ENCODE measurements around the gene CCDC87.
"Not testable (repeated sequence)": the region's sequence is repeated elsewhere in the genome, so short reads cannot be mapped to it uniquely, and the experiment has no call there.

The CCDC87 gene, protein sequence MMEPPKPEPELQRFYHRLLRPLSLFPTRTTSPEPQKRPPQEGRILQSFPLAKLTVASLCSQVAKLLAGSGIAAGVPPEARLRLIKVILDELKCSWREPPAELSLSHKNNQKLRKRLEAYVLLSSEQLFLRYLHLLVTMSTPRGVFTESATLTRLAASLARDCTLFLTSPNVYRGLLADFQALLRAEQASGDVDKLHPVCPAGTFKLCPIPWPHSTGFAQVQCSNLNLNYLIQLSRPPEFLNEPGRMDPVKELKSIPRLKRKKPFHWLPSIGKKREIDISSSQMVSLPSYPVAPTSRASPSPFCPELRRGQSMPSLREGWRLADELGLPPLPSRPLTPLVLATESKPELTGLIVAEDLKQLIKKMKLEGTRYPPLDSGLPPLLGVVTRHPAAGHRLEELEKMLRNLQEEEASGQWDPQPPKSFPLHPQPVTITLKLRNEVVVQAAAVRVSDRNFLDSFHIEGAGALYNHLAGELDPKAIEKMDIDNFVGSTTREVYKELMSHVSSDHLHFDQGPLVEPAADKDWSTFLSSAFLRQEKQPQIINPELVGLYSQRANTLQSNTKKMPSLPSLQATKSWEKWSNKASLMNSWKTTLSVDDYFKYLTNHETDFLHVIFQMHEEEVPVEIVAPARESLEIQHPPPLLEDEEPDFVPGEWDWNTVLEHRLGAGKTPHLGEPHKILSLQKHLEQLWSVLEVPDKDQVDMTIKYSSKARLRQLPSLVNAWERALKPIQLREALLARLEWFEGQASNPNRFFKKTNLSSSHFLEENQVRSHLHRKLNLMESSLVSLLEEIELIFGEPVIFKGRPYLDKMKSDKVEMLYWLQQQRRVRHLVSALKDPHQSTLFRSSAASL

DNA sequence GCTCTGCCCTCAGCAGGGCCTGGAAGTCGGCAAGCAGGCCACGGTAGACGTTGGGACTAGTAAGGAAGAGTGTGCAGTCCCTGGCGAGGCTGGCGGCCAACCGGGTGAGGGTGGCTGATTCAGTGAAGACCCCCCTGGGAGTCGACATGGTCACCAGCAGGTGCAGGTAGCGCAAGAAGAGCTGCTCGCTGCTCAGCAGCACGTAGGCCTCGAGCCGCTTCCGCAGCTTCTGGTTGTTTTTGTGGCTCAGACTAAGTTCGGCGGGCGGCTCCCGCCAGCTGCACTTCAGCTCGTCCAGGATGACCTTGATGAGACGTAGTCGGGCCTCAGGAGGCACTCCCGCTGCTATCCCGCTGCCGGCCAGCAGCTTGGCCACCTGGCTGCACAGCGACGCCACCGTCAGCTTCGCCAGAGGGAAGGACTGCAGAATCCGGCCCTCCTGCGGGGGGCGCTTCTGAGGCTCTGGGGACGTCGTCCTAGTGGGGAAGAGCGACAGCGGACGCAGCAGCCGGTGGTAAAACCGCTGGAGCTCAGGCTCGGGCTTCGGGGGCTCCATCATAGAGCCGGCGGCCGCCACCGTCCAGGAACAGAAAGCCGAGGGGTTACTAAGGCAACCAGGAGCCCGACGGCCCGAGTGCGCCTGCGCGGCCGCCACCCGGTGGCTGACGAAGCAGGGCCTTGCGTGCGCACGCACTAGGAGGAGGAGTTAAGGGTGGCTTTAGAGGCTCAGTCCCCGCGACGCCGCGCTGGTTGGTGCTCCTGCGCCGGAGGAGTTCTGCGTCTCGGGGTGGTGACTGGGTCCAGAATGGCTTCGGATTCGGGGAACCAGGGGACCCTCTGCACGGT lies at the start of gene CCDC87, which contains the start of gene CCS:
CCDC87 (minus strand) TSS at position 607 of the 846 bp plus-strand sequence; CDS start at position 559, 48 bp downstream.
CCS (plus strand) TSS at position 729 of the 846 bp plus-strand sequence; CDS start at position 806, 77 bp downstream.
- H3K9ac ChIP-seq (ENCODE audit: low read length in 2 of 2), result peak within 1 kb of the TSS; percentile 74 to 92
- no peaks in the 10 kb centered on the region for H3K9me3 ChIP-seq (ENCODE audit: control insufficient read depth in 2 of 2, low read length in 2 of 2)
- H3K36me3 ChIP-seq (ENCODE audit: control insufficient read depth in 2 of 2, insufficient read depth in 2 of 2, low read length in 2 of 2), result no peaks in the 10 kb centered on the region
- peak within 1 kb of the TSS; percentile 83 to 94 for H3K4me3 ChIP-seq (ENCODE audit: low read length in 2 of 2)
- peaks cover 32% of the 10 kb centered on the region for H3K4me1 ChIP-seq (ENCODE audit: control insufficient read depth, insufficient read depth, low read length)
- no peaks in the 10 kb centered on the region for H3K27me3 ChIP-seq (ENCODE audit: control insufficient read depth in 1 of 2, insufficient read depth in 2 of 2, low read length in 2 of 2)
- peak within 1 kb of the TSS; percentile 76 for H3K27ac ChIP-seq (ENCODE audit: low read length)

DNA sequence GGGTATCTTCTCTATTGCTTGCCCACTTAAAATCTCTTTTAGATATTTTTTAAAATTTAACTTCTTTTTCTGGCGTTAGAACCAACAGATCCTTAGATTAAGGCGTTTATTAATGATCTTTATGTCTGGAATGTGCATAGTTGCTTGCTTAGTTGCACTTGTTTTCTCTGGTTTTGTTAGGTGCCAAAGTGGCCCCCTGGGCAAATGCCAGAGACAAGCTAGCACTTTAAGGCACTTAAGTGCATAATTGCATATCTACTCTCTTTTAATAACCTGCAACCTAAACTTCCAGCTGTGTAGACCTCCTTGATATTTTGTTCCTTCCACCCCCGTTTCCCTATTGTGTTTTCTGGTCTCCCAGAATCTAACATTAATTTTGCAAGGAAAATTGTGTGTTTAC lies 49.0 kb upstream of the CCDC87 start:
- Histone ChIP-seq H3K9ac (ENCODE audit: low read length in 2 of 2) (peak overlapping the region in 1 of 2 donors; percentile 25), H3K9me3 (ENCODE audit: control insufficient read depth in 2 of 2, low read length in 2 of 2) (no peaks in the 10 kb centered on the region), H3K4me3 (ENCODE audit: low read length in 2 of 2) (peak overlapping the region; percentile 13 to 57), H3K36me3 (ENCODE audit: control insufficient read depth in 2 of 2, insufficient read depth in 2 of 2, low read length in 2 of 2) (peaks cover 45 to 46% of the 10 kb centered on the region in 2 donors), H3K27me3 (ENCODE audit: control insufficient read depth in 1 of 2, insufficient read depth in 2 of 2, low read length in 2 of 2) (no peaks in the 10 kb centered on the region), H3K27ac (ENCODE audit: low read length) (no peak overlapping the region), H3K4me1 (ENCODE audit: control insufficient read depth, insufficient read depth, low read length) (peaks cover 82% of the 10 kb centered on the region)

DNA sequence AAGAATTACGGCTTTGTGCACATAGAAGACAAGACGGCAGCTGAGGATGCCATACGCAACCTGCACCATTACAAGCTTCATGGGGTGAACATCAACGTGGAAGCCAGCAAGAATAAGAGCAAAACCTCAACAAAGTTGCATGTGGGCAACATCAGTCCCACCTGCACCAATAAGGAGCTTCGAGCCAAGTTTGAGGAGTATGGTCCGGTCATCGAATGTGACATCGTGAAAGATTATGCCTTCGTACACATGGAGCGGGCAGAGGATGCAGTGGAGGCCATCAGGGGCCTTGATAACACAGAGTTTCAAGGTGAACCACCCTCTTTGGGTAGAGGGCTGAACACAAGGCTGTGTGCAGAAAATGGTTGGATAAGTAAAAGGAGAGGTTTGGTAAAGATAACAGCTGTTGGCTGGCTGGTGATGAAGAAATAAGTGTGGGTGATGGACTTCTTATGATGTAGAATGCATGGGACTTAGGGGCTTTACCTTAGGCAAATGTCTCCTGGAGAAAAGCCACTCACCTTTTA lies 47.0 kb upstream of the CCDC87 start:
- not testable (repeated sequence) for H3K27ac ChIP-seq (ENCODE audit: low read length); H3K9me3 ChIP-seq (ENCODE audit: control insufficient read depth in 2 of 2, low read length in 2 of 2); H3K9ac ChIP-seq (ENCODE audit: low read length in 2 of 2); H3K27me3 ChIP-seq (ENCODE audit: control insufficient read depth in 1 of 2, insufficient read depth in 2 of 2, low read length in 2 of 2)
- peaks cover 29 to 30% of the 10 kb centered on the region in 2 donors for H3K36me3 ChIP-seq (ENCODE audit: control insufficient read depth in 2 of 2, insufficient read depth in 2 of 2, low read length in 2 of 2)
- peaks cover 67% of the 10 kb centered on the region for H3K4me1 ChIP-seq (ENCODE audit: control insufficient read depth, insufficient read depth, low read length)
- H3K4me3 ChIP-seq (ENCODE audit: low read length in 2 of 2), result peak overlapping the region; percentile 78 to 96

DNA sequence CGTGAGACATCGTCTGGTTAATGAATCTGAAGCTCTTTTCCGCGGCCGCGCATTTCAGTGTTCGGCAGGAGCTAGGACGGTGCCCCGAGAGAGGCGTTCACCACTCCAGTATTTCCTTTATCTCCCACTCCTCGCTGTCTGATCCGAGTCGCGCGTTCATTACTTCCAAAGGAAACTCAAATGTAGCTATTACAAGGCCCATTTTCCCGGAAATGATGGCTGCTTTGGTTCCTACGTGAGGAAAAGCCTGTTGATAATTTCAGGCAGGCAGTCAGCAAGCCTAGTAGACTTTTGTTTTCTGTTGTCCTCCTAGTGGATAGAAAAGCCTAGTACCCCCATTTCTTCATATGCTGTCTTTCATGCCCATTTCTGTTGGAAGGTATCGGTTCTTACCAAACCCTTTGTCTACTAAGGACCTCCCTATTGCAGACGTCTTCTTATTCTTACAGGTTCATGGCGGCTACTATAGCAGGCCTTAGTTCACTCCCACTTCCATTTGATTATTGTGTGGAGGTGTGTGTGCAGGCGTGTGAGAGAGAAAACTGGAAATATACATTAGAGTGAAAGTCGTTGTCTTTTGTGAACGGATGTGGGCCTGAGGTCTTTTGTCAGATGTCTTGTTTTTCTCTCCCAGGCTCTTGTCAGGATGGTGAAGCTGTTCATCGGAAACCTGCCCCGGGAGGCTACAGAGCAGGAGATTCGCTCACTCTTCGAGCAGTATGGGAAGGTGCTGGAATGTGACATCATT lies 46.4 kb upstream of the CCDC87 start:
- Histone ChIP-seq H3K9ac (ENCODE audit: low read length in 2 of 2) (peak overlapping the region; percentile 96 to 98), H3K4me3 (ENCODE audit: low read length in 2 of 2) (peak overlapping the region; percentile 78 to 96), H3K27me3 (ENCODE audit: control insufficient read depth in 1 of 2, insufficient read depth in 2 of 2, low read length in 2 of 2) (no peaks in the 10 kb centered on the region), H3K4me1 (ENCODE audit: control insufficient read depth, insufficient read depth, low read length) (peaks cover 60% of the 10 kb centered on the region), H3K9me3 (ENCODE audit: control insufficient read depth in 2 of 2, low read length in 2 of 2) (no peaks in the 10 kb centered on the region), H3K36me3 (ENCODE audit: control insufficient read depth in 2 of 2, insufficient read depth in 2 of 2, low read length in 2 of 2) (peaks cover 24 to 25% of the 10 kb centered on the region in 2 donors), H3K27ac (ENCODE audit: low read length) (peak overlapping the region; percentile 91)

DNA sequence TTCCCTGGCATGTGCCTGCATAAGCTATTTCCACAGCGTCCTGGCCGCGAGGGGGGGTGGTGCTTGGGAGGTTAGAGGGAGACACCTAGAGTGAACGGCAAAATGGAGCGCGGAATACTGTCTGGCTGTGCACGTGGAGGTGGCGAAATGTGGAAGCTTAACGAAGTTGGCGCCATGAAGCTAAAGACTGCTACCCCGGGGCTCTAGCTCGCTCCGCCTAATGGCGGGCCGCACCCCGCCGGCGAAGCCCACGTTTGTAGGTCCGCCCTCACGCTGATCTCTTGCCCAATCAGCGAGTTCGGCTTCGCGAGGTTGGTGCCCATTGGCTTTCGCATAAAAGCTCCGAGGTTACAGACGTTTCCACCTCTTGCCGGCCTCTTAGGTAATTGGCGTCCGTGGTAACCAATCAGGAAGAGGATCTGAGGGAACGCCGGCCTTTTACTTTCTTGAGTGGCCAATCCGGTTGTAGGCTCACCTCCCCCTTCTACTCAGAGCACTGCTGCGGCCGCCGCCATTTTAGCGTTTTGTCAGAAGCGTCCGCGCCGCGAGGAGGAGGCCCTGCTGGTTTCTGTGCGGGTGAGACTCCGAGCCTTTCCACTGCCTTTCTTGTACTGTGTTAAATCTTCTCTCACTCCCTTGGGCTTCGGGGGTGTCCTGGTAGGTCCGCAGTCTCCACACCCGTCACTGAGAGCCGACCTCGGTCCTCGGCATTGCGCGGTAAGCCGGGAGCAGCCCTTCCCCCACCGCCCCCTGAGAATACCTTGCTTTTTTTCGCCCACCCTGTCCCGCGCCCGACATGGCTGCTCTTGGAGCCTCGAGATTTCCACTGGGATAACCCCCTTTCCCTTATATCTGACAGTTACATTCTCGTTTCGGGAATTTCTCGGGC lies 45.6 kb upstream of the CCDC87 start, which contains the start of gene RBM4:
RBM4 (plus strand) TSS at position 527 of the 889 bp plus-strand sequence. CDS start 1,009 bp downstream, outside the sequence.
- Histone ChIP-seq H3K9me3 (ENCODE audit: control insufficient read depth in 2 of 2, low read length in 2 of 2) (no peaks in the 10 kb centered on the region), H3K27ac (ENCODE audit: low read length) (peak within 1 kb of the TSS; percentile 91), H3K9ac (ENCODE audit: low read length in 2 of 2) (peak within 1 kb of the TSS; percentile 96 to 98), H3K4me1 (ENCODE audit: control insufficient read depth, insufficient read depth, low read length) (peaks cover 53% of the 10 kb centered on the region), H3K4me3 (ENCODE audit: low read length in 2 of 2) (peak within 1 kb of the TSS; percentile 78 to 96), H3K27me3 (ENCODE audit: control insufficient read depth in 1 of 2, insufficient read depth in 2 of 2, low read length in 2 of 2) (no peaks in the 10 kb centered on the region), H3K36me3 (ENCODE audit: control insufficient read depth in 2 of 2, insufficient read depth in 2 of 2, low read length in 2 of 2) (peaks cover 15 to 17% of the 10 kb centered on the region in 2 donors)

DNA sequence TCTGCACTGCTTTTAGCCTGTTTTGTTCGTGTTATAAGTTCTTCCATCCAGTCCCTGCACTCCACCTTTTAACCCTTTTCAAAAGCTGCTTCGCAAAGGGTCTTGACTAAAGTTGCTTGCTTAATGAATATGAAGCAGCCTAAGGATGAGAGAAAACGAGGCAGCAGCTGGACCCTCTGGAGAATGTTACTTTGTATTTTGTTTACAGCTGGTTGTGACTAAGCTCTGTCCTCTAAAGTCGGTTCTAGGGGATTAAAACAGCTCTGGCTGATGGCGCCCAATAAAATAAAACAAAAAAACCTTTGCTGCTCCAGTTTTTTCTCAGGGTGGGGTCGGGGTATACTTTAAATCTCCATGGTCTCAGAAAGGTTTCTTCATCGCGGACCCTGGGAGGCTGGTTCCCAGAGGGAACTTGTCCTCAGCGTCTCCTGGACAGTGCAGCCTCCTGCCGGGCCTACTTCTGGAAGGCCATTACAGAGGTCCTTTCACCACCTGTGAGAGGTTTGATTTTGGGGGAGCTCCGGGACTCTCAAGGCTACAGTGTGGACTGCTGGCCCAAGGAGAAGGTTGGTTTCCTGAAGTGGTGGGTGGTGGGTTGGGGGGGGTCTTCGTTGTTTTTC lies 44.8 kb upstream of the CCDC87 start:
- peak overlapping the region; percentile 91 for H3K27ac ChIP-seq (ENCODE audit: low read length)
- H3K4me3 ChIP-seq (ENCODE audit: low read length in 2 of 2), result peak overlapping the region; percentile 68 to 96
- H3K27me3 ChIP-seq (ENCODE audit: control insufficient read depth in 1 of 2, insufficient read depth in 2 of 2, low read length in 2 of 2), result no peaks in the 10 kb centered on the region
- peaks cover 8 to 12% of the 10 kb centered on the region in 2 donors for H3K36me3 ChIP-seq (ENCODE audit: control insufficient read depth in 2 of 2, insufficient read depth in 2 of 2, low read length in 2 of 2)
- H3K4me1 ChIP-seq (ENCODE audit: control insufficient read depth, insufficient read depth, low read length), result peaks cover 49% of the 10 kb centered on the region
- H3K9ac ChIP-seq (ENCODE audit: low read length in 2 of 2), result peak overlapping the region; percentile 64 to 69
- no peaks in the 10 kb centered on the region for H3K9me3 ChIP-seq (ENCODE audit: control insufficient read depth in 2 of 2, low read length in 2 of 2)

DNA sequence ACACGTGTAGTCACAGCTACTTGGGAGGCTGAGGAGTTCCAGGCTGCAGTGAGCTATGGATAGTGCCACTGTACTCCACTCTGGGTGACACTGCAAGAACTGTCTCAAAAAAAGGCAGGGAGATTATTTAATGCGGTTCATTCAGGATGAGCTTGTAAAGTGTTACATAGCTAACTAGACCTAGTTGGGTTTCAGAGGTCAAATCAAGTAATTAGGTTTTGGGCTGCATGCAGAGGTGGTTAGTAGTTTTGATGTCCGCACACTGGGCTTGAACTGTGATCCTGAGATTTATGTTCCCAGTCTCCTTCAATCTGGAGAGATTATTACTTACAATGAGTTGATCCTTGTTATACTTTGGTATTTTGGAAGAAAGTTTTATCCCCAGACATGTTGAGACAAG lies 43.5 kb upstream of the CCDC87 start:
- Histone ChIP-seq H3K36me3 (ENCODE audit: control insufficient read depth in 2 of 2, insufficient read depth in 2 of 2, low read length in 2 of 2) (peaks cover 6 to 9% of the 10 kb centered on the region in 2 donors), H3K27me3 (ENCODE audit: control insufficient read depth in 1 of 2, insufficient read depth in 2 of 2, low read length in 2 of 2) (no peaks in the 10 kb centered on the region), H3K4me3 (ENCODE audit: low read length in 2 of 2) (no peak overlapping the region), H3K27ac (ENCODE audit: low read length) (no peak overlapping the region), H3K9me3 (ENCODE audit: control insufficient read depth in 2 of 2, low read length in 2 of 2) (no peaks in the 10 kb centered on the region), H3K4me1 (ENCODE audit: control insufficient read depth, insufficient read depth, low read length) (peaks cover 41% of the 10 kb centered on the region), H3K9ac (ENCODE audit: low read length in 2 of 2) (no peak overlapping the region)

DNA sequence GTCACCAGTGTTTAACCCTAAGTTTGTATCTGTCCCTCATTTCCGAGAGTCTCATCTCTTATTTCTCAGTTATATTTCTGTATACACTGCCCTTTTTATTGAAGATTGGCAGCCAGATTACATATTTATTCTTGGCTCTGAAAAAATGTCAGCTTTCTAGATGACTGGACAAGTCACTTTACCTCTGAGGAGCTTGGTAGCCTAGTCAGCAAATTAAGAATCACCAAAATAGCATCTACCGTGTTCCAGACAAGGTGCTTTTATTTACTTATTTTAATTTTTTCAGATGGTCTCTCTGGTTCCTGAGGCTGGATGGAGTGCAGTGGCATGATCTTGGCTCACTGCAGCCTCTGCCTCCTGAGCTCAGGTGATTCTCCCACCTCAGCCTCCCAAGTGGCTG lies 40.1 kb upstream of the CCDC87 start:
- Histone ChIP-seq H3K27ac (ENCODE audit: low read length) (no peak overlapping the region), H3K4me1 (ENCODE audit: control insufficient read depth, insufficient read depth, low read length) (peaks cover 19% of the 10 kb centered on the region), H3K4me3 (ENCODE audit: low read length in 2 of 2) (no peak overlapping the region), H3K27me3 (ENCODE audit: control insufficient read depth in 1 of 2, insufficient read depth in 2 of 2, low read length in 2 of 2) (no peaks in the 10 kb centered on the region), H3K9me3 (ENCODE audit: control insufficient read depth in 2 of 2, low read length in 2 of 2) (no peaks in the 10 kb centered on the region), H3K36me3 (ENCODE audit: control insufficient read depth in 2 of 2, insufficient read depth in 2 of 2, low read length in 2 of 2) (peaks cover 18 to 21% of the 10 kb centered on the region in 2 donors), H3K9ac (ENCODE audit: low read length in 2 of 2) (no peak overlapping the region)

Measured in stomach smooth muscle (tissue), 2 donors.